ENCODE measurements around the gene SCNM1.
"Not testable (repeated sequence)": the region's sequence is repeated elsewhere in the genome, so short reads cannot be mapped to it uniquely, and the experiment has no call there.

Gene SCNM1

GRCh38 chr1:151189637-151190445, 23.9 kb downstream of the SCNM1 start, which contains the start of gene VPS72:
TSS of gene VPS72 (minus strand) at chr1:151190197. CDS start at chr1:151190121, 76 bp downstream.
- FAIRE-seq (peak; percentile 87), DNase-seq (ENCODE audit: extremely low spot score, insufficient read length, low read depth) (peak; percentile 84)

GRCh38 chr1:151192047-151192446, 26.1 kb downstream of the SCNM1 start:
- FAIRE-seq (no peak), DNase-seq (ENCODE audit: extremely low spot score, insufficient read length, low read depth) (no peak)

DNA sequence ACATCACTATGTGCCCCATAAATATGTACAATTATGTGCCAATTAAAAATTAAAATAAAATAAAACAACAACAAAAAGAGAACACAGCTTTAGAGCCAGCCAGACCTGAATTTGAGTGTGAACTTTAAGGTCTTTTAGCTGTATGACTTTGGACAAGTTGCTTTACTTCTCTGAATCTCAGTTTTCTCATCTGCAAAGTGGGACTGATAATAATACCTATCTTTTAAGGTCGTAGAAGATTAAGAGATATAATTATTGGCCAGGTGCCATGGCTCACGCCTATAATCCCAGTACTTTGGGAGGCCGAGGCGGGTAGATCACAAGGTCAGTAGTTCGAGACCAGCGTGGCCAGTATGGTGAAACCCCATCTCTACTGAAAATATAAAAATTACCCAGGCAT, 27.4 kb downstream of the SCNM1 start:
- DNase-seq (ENCODE audit: extremely low spot score, insufficient read length, low read depth) = no peak
- FAIRE-seq = no peak

- FAIRE-seq = no peak
Observed at GRCh38 chr1:151193856-151194255, 27.9 kb downstream of the SCNM1 start.

DNA sequence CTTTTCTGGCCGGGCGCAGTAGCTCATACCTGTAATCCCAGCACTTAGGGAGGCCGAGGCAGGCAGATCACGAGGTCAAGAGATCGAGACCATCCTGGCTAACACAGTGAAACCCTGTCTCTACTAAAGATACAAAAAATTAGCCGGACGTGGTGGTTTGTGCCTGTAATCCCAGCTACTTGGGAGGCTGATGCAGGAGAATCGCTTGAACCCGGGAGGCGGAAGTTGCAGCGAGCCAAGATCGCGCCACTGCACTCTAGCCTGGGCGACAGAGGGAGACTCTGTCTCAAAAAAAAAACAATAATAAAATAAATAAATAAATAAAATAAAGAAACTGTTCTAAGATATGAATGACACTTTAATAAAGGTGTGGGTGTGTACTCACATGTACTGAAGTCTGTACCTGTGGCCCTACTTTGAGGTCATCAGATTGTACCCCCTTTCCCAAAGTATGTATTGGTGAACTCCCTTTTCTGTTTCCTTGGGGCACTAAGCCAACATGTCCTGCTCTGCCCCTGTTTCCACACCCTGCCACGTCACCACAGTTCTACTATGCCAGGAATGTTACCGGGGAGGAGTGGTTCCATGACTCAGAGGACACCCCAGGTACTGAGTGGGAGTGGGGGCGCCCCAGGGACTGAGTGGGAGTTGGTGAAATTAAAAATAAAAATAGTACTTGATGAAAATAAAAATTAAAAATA, 29.1 kb downstream of the SCNM1 start:
- DNase-seq (ENCODE audit: extremely low spot score, insufficient read length, low read depth); FAIRE-seq: not testable (repeated sequence)

More at GRCh38 chr1:151193856-151194255, 27.9 kb downstream of the SCNM1 start:
- DNase-seq (ENCODE audit: extremely low spot score, insufficient read length, low read depth) = no peak

- FAIRE-seq (peak; percentile 73), DNase-seq (ENCODE audit: extremely low spot score, insufficient read length, low read depth) (no peak)
Observed at GRCh38 chr1:151196292-151196800, 30.4 kb downstream of the SCNM1 start.

DNA sequence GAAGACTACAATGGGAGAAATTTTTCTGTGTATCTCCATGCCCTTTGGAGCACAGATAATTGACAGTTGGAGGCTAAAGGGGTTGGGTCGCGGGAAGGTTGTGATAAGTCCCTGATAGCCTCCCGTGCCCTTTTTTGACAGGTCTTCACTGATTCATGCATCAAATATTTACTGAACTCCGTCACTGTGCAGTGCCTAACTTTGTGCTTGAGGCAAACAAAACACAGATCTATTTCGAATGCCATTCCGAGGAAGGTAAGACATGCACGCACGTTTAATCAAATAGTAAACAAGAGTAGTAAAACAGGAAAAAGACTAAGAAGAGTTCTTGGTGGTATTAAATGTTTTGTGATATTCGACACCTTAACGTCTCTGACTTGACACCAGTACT, 31.9 kb downstream of the SCNM1 start:
- no peak for DNase-seq (ENCODE audit: extremely low spot score, insufficient read length, low read depth)
- no peak for FAIRE-seq

DNA sequence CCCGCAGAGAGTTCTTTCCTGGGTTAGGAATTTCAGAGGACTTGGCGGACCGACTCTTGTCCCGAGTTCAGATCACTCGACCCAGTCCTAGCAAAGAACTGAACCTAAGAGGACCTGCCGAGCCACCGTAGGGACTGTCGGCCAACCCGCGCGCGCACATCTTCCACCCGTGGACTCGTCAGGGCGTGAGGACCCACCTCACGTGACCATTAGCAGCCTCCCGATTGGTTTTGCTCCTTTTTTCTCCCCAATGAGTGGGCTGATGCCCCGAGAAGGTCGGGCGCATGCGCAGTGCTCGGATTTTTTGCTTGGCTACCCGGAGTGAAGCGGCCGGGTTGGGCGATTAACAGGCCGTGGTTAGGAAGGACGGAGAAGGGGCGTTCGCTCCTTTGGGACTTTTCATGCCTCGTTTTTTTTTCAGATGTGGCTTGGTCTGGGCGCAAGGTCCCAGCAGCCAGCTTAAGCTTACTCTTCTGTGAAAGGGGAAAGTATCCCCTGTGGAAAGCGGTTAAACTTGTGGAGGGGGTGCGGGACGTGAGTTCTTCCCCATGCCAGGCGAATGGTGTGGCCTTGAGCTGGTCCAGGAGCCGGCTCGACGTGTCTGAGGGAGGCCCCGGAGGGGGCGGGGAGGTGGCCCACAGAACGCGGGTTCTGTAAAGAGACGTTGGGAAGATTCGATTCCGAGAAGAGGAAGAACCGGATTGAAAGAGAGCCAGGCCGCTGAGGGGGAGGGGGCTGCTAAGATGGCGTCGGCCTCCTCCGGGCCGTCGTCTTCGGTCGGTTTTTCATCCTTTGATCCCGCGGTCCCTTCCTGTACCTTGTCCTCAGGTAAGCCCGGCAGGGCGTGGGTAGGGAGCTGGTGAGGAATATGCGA, 32.5 kb downstream of the SCNM1 start, which contains the start of gene PIP5K1A:
TSS of gene PIP5K1A (plus strand) at position 299 of the 874 bp plus-strand sequence. CDS start at position 744, 445 bp downstream.
- DNase-seq (ENCODE audit: extremely low spot score, insufficient read length, low read depth) = peak; percentile 99
- peak; percentile 96 for FAIRE-seq

DNA sequence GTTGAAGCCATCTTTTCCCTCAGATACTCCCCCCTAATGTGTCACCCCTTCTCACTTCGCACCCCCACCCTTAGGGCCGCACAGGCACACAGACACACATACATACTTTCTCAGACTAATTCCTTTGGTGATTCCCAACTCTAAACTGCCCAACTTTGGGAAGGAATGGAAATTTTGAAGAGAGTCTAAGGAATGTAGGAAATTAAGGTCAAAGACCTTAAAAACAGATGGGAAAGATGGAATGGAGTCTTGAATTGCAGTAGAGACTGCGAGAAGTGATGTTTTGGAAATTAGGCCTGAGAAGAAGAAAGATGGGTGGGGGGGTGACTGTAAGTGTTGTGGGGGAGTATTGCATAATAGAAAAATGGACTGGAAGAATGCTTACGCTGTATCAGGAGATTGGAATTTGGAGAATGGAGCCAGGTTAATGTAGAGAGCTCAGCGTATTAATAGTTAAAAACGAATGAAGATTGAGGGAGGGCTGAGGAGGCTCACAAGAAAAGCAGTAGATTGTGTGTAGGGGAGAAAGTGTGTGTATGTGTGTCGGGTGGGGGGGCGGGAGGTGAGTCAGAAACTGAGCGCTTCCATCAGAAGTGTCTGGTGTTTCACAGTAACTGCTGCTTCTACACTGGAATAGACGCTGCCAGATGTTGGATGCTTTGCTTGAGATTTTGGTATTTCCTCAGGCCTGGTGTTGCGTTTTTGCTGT, 34.1 kb downstream of the SCNM1 start:
- DNase-seq (ENCODE audit: extremely low spot score, insufficient read length, low read depth) = no peak
- no peak for FAIRE-seq

- FAIRE-seq = not testable (repeated sequence)
Observed at GRCh38 chr1:151205381-151205965, 39.5 kb downstream of the SCNM1 start.

GRCh38 chr1:151210830-151211229, 44.9 kb downstream of the SCNM1 start:
- no peak for DNase-seq (ENCODE audit: extremely low spot score, insufficient read length, low read depth)
- FAIRE-seq = no peak

More at GRCh38 chr1:151205381-151205965, 39.5 kb downstream of the SCNM1 start:
- DNase-seq (ENCODE audit: extremely low spot score, insufficient read length, low read depth) = not testable (repeated sequence)

GRCh38 chr1:151211972-151212705, 46.2 kb downstream of the SCNM1 start:
- DNase-seq (ENCODE audit: extremely low spot score, insufficient read length, low read depth) = no peak
- FAIRE-seq = no peak

DNA sequence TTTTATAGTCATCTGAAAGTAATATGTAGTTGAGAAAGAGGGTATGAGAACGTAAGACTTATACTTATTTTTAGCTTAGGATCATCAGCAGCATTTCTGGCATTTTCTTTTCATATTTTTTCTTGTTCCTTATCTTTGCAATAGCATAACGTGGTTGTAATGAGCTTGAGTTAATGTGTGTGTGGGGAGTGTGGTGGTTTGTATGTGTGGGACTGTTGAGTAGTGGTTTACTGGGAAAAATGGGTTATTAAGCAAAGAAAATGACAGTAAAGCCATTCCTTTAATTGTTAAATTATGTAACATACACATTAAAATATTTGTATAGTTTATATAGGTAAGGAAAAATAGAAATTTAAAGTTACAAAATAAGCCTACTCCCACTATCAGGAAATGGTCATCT, 47.6 kb downstream of the SCNM1 start:
- DNase-seq (ENCODE audit: extremely low spot score, insufficient read length, low read depth) (no peak), FAIRE-seq (no peak)
